GM13976 (cell line): Measurements from ENCODE around the gene DDN.
A peak's percentile ranks its signal among the peaks of the same experiment; 100 is the strongest.

Source experiments
- DNase-seq: peaks from one replicate; pipeline ENCODE4 v3.0.0; 2012; ENCODE audit warnings: low spot score
- CTCF ChIP-seq: IDR thresholded peaks from 2 replicates; pipeline ENCODE4 v1.5.1; 2012; ENCODE audit warnings: borderline replicate concordance, mild to moderate bottlenecking; ENCODE audit not compliant: insufficient read depth; ENCODE audit errors: extremely low read depth, missing control alignments, control extremely low read depth
- in situ Hi-C: fragments of 300-500 bp; cut with MboI; formaldehyde crosslinking; loops from one replicate; pipeline ENCODE4 v1.12.0; 2022; ENCODE audit warnings: low sequenced_read_pairs, mixed read lengths, inconsistent platforms; ENCODE audit not compliant: unreplicated experiment

The DDN gene

GRCh38 chr12:49026678-49027480, 27.7 kb upstream of the DDN start:
- peak; percentile 21 for DNase-seq
- no peak for TF ChIP-seq CTCF
- in situ Hi-C loops, result no loop called here

- TF ChIP-seq CTCF, result no peak
- in situ Hi-C loops, result no loop called here
- DNase-seq, result no peak
Measured at GRCh38 chr12:49026101-49026500, 26.9 kb upstream of the DDN start.

GRCh38 chr12:49025463-49025862, 26.3 kb upstream of the DDN start:
- no peak for TF ChIP-seq CTCF
- no peak for DNase-seq
- in situ Hi-C loops, result no loop called here

GRCh38 chr12:49024543-49024942, 25.4 kb upstream of the DDN start:
- TF ChIP-seq CTCF, result no peak
- DNase-seq, result no peak
- in situ Hi-C loops, result no loop called here

- no peak for DNase-seq
- TF ChIP-seq CTCF, result no peak
- in situ Hi-C loops, result no loop called here
Measured at GRCh38 chr12:49023812-49024211, 24.6 kb upstream of the DDN start.

- no peak for DNase-seq
- no peak for TF ChIP-seq CTCF
- in situ Hi-C loops, result no loop called here
Measured at GRCh38 chr12:49022558-49023178, 23.5 kb upstream of the DDN start.
